ENCODE data around the gene CD2BP2. TPM values are rescaled to one million over a fixed set of nuclear protein-coding genes. Genes with fewer than 3 reads are reported as not detected.
"Not testable (repeated sequence)": the region's sequence is repeated elsewhere in the genome, so short reads cannot be mapped to it uniquely, and the experiment has no call there.

CD2BP2 gene
- total and polyA plus RNA-seq, 8 donors = 42.9 to 59.1 (median 52.7) TPM

DNA sequence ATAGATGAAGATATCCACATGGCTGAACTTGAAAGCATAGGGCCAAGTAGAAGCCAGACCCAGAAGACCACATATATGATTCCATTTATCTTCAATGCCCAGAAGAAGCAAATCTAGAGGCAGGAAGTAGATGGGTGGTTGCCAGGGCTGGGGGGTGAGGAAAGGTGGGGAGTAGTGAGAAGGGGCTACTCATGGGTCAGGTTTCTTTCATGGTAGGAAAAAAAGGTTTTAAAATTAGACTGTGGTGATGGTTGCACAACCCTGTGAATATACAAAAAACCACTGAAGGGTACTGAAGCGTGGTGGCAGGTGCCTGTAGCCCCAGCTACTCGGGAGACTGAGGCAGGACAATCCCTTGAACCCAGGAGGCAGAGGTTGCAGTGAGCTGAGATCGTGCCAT lies 5.4 kb downstream of the CD2BP2 start:
- DNase-seq (no peak), ATAC-seq (no peak)
- Histone ChIP-seq H3K27me3 (no peaks in the 10 kb centered on the region), H3K27ac (no peak overlapping the region), H3K4me1 (peaks cover 18 to 46% of the 10 kb centered on the region in 2 donors), H3K36me3 (peaks cover 0 to 51% of the 10 kb centered on the region in 2 donors), H3K4me3 (no peak overlapping the region), H3K9me3 (no peaks in the 10 kb centered on the region)
- intact Hi-C loops (cut with DNase I) = no loop called here
- TF ChIP-seq, protein P1, sequence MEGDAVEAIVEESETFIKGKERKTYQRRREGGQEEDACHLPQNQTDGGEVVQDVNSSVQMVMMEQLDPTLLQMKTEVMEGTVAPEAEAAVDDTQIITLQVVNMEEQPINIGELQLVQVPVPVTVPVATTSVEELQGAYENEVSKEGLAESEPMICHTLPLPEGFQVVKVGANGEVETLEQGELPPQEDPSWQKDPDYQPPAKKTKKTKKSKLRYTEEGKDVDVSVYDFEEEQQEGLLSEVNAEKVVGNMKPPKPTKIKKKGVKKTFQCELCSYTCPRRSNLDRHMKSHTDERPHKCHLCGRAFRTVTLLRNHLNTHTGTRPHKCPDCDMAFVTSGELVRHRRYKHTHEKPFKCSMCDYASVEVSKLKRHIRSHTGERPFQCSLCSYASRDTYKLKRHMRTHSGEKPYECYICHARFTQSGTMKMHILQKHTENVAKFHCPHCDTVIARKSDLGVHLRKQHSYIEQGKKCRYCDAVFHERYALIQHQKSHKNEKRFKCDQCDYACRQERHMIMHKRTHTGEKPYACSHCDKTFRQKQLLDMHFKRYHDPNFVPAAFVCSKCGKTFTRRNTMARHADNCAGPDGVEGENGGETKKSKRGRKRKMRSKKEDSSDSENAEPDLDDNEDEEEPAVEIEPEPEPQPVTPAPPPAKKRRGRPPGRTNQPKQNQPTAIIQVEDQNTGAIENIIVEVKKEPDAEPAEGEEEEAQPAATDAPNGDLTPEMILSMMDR (IDR thresholded peaks at IDR 0.05) = no peak

DNA sequence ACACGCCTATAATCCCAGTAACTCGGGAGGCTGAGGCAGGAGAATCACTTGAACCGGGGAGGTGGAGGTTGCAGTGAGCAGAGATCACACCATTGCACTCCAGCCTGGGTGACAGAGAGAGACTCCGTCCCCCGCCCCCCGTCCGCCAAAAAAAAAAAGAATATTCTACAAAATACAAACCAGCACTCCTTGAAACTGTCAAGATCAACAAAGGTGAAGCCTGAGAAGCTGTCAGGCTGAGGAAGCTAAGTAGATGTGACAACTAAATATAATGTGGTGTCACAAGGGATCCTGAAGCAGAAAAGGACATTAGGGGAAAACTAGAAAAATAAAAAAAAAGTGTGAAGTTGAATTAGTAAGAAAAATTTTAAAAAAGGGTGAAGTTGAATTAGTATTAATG lies 6.2 kb downstream of the CD2BP2 start:
- intact Hi-C loops (cut with DNase I) = no loop called here
- no peak for ATAC-seq
- no peak overlapping the region for H3K4me3 ChIP-seq
- H3K4me1 ChIP-seq = peaks cover 12 to 39% of the 10 kb centered on the region in 2 donors
- H3K27ac ChIP-seq = no peak overlapping the region
- DNase-seq = no peak
- H3K36me3 ChIP-seq = peaks cover 0 to 51% of the 10 kb centered on the region in 2 donors
- H3K27me3 ChIP-seq = no peaks in the 10 kb centered on the region
- no peaks in the 10 kb centered on the region for H3K9me3 ChIP-seq
- TF ChIP-seq, protein P1 (IDR thresholded peaks at IDR 0.05) = no peak

- intact Hi-C loops (cut with DNase I) = no loop called here
- TF ChIP-seq, protein P1 (IDR thresholded peaks at IDR 0.05) = no peak
- no peak for DNase-seq
- ATAC-seq = no peak
- H3K4me1 ChIP-seq = peaks cover 11 to 31% of the 10 kb centered on the region in 2 donors
- no peak overlapping the region for H3K4me3 ChIP-seq
- H3K36me3 ChIP-seq = peaks cover 0 to 43% of the 10 kb centered on the region in 2 donors
- H3K27ac ChIP-seq = no peak overlapping the region
- H3K9me3 ChIP-seq = no peaks in the 10 kb centered on the region
- H3K27me3 ChIP-seq = no peaks in the 10 kb centered on the region
Observed at GRCh38 chr16:30348113-30348512, 7.0 kb downstream of the CD2BP2 start.

GRCh38 chr16:30346286-30346685 lies 8.8 kb downstream of the CD2BP2 start:
- intact Hi-C loops (cut with DNase I) = no loop called here
- DNase-seq (no peak), ATAC-seq (no peak)
- H3K36me3 ChIP-seq = peaks cover 0 to 24% of the 10 kb centered on the region in 2 donors
- H3K9me3 ChIP-seq = no peaks in the 10 kb centered on the region
- H3K4me3 ChIP-seq = no peak overlapping the region
- no peak overlapping the region for H3K27ac ChIP-seq
- H3K4me1 ChIP-seq = peaks cover 0 to 12% of the 10 kb centered on the region in 2 donors
- TF ChIP-seq, protein P1 (IDR thresholded peaks at IDR 0.05) = no peak
- H3K27me3 ChIP-seq = no peaks in the 10 kb centered on the region

DNA sequence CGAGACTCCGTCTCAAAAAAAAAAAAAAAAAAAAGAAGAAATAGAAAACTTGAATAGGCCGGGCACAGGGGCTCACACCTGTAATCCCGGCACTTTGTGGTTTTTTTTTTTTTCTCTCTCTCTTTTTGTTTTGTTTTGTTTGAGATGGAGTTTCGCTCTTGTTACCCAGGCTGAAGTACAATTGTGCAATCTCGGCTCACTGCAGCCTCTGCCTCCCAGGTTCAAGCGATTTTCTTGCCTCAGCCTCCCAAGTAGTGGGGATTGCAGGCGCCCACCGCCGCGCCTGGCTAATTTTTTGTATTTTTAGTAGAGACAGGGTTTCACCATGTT lies 11.7 kb downstream of the CD2BP2 start:
- ATAC-seq; H3K27me3 ChIP-seq; intact Hi-C loops (cut with DNase I); H3K4me1 ChIP-seq; H3K27ac ChIP-seq; H3K9me3 ChIP-seq; H3K36me3 ChIP-seq; DNase-seq; H3K4me3 ChIP-seq: not testable (repeated sequence)

- Histone ChIP-seq H3K4me3 (no peak overlapping the region), H3K36me3 (no peaks in the 10 kb centered on the region), H3K27me3 (no peaks in the 10 kb centered on the region), H3K4me1 (no peaks in the 10 kb centered on the region), H3K9me3 (no peaks in the 10 kb centered on the region), H3K27ac (no peak overlapping the region)
- TF ChIP-seq, protein P1 (IDR thresholded peaks at IDR 0.05) = no peak
- DNase-seq (no peak), ATAC-seq (no peak)
- intact Hi-C loops (cut with DNase I) = no loop called here
Observed at GRCh38 chr16:30342751-30343490, 12.2 kb downstream of the CD2BP2 start.

DNA sequence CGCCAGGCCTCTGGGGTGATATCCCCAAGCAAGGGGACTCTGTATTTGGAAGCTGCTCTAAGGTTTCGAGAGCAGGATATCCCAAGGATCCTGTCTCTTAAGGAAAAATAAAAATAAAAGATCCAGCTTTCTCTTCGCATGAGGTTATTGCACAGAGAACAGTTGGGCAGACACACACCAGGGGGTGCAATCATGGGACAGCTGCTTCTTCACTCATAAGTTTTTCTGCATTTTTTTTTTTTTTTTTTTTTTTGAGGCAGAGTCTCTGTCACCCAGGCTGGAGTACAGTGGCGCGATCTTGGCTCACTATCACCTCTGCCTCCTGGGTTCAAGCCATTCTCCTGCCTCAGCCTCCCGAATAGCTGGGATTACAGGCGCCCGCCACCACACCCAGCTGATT lies 13.1 kb downstream of the CD2BP2 start:
- ATAC-seq; H3K36me3 ChIP-seq; H3K27me3 ChIP-seq; H3K4me3 ChIP-seq; H3K9me3 ChIP-seq; H3K27ac ChIP-seq; intact Hi-C loops (cut with DNase I); DNase-seq; H3K4me1 ChIP-seq: not testable (repeated sequence)

Data from left lung (tissue), 10 donors.